ENCODE data around the gene E4F1.

DNA sequence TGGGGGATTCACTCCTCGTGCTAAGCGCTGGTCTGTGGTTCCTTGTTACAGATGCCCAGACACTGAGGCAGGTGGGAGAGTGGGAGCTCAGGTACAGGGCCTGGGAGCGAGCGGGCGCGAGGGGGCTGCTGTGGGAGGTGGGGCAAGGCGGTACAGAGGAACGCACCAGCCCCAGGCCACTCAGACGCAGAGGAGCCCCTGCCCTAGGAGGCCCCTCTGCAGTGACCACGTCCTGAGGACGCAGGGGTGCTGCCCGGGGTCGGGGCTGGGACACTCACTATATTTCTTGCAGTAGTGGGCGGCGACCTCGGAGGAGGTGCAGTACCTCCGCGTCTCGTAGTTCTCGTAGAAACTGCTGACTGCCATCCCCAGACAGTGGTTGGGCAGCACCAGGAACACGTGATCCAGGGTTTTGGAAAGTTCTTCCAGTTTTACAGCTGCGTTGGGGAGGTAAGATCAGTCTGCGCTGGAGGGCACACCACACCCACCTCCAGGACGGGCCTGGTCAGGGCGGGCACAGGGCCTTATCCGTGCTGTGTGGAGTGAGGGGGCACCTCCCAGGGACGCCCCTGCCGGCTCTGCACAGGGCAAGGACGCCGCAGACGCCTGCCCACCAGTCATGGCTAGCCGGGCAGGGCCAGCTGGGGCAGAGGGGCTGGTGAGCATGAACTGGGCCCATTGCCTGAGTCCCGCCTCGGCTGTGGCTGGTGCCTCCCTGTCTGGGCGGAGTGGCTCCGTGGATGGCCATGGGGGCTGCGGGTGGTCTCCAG, 60.8 kb downstream of the E4F1 start:
- TF ChIP-seq, protein P1, sequence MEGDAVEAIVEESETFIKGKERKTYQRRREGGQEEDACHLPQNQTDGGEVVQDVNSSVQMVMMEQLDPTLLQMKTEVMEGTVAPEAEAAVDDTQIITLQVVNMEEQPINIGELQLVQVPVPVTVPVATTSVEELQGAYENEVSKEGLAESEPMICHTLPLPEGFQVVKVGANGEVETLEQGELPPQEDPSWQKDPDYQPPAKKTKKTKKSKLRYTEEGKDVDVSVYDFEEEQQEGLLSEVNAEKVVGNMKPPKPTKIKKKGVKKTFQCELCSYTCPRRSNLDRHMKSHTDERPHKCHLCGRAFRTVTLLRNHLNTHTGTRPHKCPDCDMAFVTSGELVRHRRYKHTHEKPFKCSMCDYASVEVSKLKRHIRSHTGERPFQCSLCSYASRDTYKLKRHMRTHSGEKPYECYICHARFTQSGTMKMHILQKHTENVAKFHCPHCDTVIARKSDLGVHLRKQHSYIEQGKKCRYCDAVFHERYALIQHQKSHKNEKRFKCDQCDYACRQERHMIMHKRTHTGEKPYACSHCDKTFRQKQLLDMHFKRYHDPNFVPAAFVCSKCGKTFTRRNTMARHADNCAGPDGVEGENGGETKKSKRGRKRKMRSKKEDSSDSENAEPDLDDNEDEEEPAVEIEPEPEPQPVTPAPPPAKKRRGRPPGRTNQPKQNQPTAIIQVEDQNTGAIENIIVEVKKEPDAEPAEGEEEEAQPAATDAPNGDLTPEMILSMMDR (IDR thresholded peaks at IDR 0.05) = no peak
- no peak for TF ChIP-seq POLR2A (IDR thresholded peaks at IDR 0.05)

All from tibial nerve (tissue), 3 donors.